Body of pancreas (tissue), 4 donors: Measurements from ENCODE around the gene GRID1. TPM values are rescaled to one million over a fixed set of nuclear protein-coding genes. Genes with fewer than 3 reads are reported as not detected.

ENCODE experiments used
- ATAC-seq: fragments of 150-250 bp; one replicate; pipeline ENCODE4 v1.9.1; 2016
- DNase-seq, 4 donors: peaks; one replicate each; pipeline ENCODE4 v3.0.0-alpha.2; 2019
- H3K27ac ChIP-seq, 4 donors: fragments of 200-600 bp; sonication (generic); 1 replicate in 3 of 4; 2 replicates in 1 of 4; pipeline versions ENCODE4 v1.5.1 to v1.6.1; 2016 to 2019; ENCODE audit warnings: mild to moderate bottlenecking in 1 of 4, mixed read lengths in 1 of 4, moderate library complexity in 1 of 4
- H3K27me3 ChIP-seq, 2 donors: fragments of 200-600 bp; sonication (generic); one replicate each; pipeline ENCODE4 v1.6.0; 2016; ENCODE audit warnings: mild to moderate bottlenecking in 1 of 2
- H3K36me3 ChIP-seq, 2 donors: fragments of 200-600 bp; sonication (generic); replicated peaks in 1 of 2; 2 replicates each; pipeline ENCODE4 v1.5.1; 2016; ENCODE audit warnings: low read depth in 2 of 2; ENCODE audit not compliant: insufficient read depth in 1 of 2
- H3K4me1 ChIP-seq: fragments of 200-600 bp; sonication (generic); one replicate; pipeline ENCODE4 v1.6.0; 2016
- H3K4me3 ChIP-seq, 2 donors: fragments of 200-600 bp; sonication (generic); 1 replicate in 1 of 2; 2 replicates in 1 of 2; pipeline ENCODE4 v1.5.1; 2016 to 2019
- H3K9me3 ChIP-seq, 3 donors: fragments of 200-600 bp; sonication (generic); 1 replicate in 2 of 3; 2 replicates in 1 of 3; pipeline ENCODE4 v1.5.1; 2016
- POLR2A ChIP-seq, 3 donors: fragments of 450-650 bp; IDR thresholded peaks; one replicate each; pipeline ENCODE4 v1.6.1; 2016; ENCODE audit warnings: antibody characterized with exemption in 3 of 3, mild to moderate bottlenecking in 2 of 3
- WGBS, 2 donors: methylation state at CpG; one replicate each; pipeline ENCODE4 v1.1.5; 2017; 5-methylcytosine and 5-hydroxymethylcytosine counted together
- intact Hi-C: fragments of 100-400 bp; cut with DNase I; formaldehyde crosslinking; loops from one replicate; pipeline ENCODE4 v1.15.1; 2023
- total RNA-seq, 2 donors: library from RNA; depleted of rRNA; stranded (reverse); fragments of >200 nt; gene quantifications; one replicate each; pipeline ENCODE4 v1.1.0, GENCODE V29; 2016
- TF ChIP-seq, protein P1 (sequence below), 7 experiments: fragments of 450-650 bp in 4 of 7; fragments of 200-600 bp in 3 of 7; sonication (generic) in 3 of 7; IDR thresholded peaks; one replicate each; pipeline ENCODE4 v1.5.1; 2016 to 2019; ENCODE audit warnings: antibody characterized with exemption in 7 of 7

Gene GRID1
- total RNA-seq, 2 donors from 2014 or later: 1.0 to 1.6 TPM

DNA sequence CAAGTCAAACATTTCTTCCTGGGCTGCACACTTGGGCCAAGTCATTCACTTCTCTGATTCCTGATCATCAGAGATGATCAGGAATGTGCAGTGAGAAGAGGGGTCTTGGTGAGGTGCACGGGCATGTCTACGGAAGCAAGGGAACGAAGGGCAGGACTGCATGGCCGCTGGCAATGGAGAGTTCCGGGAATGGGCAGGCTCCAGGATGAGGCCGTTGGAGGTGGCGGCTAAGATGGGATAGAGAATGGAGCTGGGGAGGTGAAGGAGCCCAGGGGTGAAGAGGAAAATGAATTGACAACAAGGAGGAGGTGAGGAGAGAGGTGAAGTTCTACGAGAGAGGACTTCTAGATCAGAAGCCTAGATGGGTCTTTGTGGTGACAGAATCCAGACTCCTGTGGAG lies 260.0 kb downstream of the GRID1 start:
- TF ChIP-seq, protein P1, sequence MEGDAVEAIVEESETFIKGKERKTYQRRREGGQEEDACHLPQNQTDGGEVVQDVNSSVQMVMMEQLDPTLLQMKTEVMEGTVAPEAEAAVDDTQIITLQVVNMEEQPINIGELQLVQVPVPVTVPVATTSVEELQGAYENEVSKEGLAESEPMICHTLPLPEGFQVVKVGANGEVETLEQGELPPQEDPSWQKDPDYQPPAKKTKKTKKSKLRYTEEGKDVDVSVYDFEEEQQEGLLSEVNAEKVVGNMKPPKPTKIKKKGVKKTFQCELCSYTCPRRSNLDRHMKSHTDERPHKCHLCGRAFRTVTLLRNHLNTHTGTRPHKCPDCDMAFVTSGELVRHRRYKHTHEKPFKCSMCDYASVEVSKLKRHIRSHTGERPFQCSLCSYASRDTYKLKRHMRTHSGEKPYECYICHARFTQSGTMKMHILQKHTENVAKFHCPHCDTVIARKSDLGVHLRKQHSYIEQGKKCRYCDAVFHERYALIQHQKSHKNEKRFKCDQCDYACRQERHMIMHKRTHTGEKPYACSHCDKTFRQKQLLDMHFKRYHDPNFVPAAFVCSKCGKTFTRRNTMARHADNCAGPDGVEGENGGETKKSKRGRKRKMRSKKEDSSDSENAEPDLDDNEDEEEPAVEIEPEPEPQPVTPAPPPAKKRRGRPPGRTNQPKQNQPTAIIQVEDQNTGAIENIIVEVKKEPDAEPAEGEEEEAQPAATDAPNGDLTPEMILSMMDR (IDR thresholded peaks at IDR 0.05): no peak
- no peak for TF ChIP-seq POLR2A (IDR thresholded peaks at IDR 0.05)
- DNase-seq: no peak
- intact Hi-C loops: no loop called here
- no peak overlapping the region for H3K4me3 ChIP-seq
- no peaks in the 10 kb centered on the region for H3K27me3 ChIP-seq
- no peaks in the 10 kb centered on the region for H3K36me3 ChIP-seq
- no peak for ATAC-seq
- H3K4me1 ChIP-seq: no peaks in the 10 kb centered on the region
- 85 to 91% methylated on average over 8 of the region's 8 CpGs for WGBS, 2 donors
- no peak overlapping the region for H3K27ac ChIP-seq
- H3K9me3 ChIP-seq: no peaks in the 10 kb centered on the region

DNA sequence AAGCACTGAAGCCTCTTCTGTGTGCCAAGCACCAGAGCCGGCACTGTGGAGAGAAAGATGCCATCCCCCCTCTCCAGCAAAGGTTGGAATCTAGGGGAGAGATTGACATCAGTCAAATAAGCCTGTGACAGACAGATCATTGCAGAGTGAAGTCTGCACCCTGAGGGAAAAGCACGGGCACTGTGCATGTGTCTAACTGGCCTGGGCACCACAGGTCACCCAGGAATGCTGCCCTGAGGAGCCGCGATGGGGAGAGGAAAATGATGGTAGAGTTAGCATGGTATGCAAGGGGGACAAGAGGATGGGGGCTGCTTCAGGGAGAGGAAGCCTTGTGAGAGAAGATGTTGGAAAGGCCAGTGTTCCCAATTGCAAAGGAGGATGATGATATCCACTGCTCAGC lies 261.0 kb downstream of the GRID1 start:
- H3K9me3 ChIP-seq: no peaks in the 10 kb centered on the region
- H3K36me3 ChIP-seq: no peaks in the 10 kb centered on the region
- no peaks in the 10 kb centered on the region for H3K4me1 ChIP-seq
- no peaks in the 10 kb centered on the region for H3K27me3 ChIP-seq
- H3K27ac ChIP-seq: no peak overlapping the region
- DNase-seq: no peak
- no peak for ATAC-seq
- no peak overlapping the region for H3K4me3 ChIP-seq
- 75 to 85% methylated on average over 4 of the region's 4 CpGs for WGBS, 2 donors
- intact Hi-C loops: no loop called here
- TF ChIP-seq, protein P1 (IDR thresholded peaks at IDR 0.05): no peak
- no peak for TF ChIP-seq POLR2A (IDR thresholded peaks at IDR 0.05)

DNA sequence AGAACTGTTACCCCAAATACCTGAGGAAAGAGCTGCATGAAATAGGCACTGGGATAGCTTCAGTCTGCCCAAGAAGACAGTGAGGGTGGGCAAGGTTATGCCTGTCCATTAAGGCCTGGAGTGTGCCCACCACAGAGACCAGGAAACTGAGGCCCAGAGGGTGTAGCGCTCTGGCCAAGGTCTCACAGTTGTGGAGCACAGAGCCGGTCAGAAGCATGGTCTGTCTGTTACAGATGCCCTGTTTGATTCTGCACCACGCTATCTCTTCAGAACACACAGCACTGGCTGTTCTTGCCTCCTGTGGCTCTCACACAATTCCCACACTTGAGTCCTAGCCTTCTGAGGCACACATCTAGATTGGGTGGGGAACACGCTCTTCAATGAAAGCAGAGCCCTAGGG lies 261.4 kb downstream of the GRID1 start:
- WGBS, 2 donors: 76 to 86% methylated on average over 4 of the region's 4 CpGs
- Histone ChIP-seq H3K4me1 (no peaks in the 10 kb centered on the region), H3K27me3 (no peaks in the 10 kb centered on the region), H3K9me3 (no peaks in the 10 kb centered on the region), H3K36me3 (no peaks in the 10 kb centered on the region), H3K4me3 (no peak overlapping the region), H3K27ac (no peak overlapping the region)
- DNase-seq: no peak
- intact Hi-C loops: no loop called here
- no peak for TF ChIP-seq POLR2A (IDR thresholded peaks at IDR 0.05)
- TF ChIP-seq, protein P1 (IDR thresholded peaks at IDR 0.05): no peak
- ATAC-seq: no peak

DNA sequence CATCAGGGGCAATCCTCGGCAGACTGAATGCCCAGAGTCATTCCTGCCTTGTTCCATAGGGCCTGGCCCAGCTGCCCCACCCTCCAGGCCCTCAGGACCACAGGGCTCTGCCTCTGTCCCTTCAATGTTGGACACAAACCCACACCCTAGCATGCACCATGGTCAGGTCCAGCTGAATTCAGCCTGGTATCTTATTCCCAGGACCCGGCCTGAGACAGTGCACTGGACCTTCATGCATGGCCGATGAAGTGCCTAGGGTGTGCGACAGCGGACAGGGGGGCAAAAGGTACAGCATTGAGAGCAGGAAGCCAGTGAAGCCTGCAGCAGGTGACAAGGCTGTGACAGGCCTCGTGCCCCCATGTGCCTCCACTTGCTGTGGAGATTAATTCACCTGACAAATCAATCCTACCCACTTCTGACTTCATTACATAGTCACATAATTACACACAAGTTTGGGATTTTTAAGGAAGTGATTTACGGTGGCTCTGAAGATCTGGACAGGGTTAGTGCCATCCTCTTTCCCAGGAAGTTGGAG lies 261.9 kb downstream of the GRID1 start:
- H3K4me1 ChIP-seq: no peaks in the 10 kb centered on the region
- intact Hi-C loops: no loop called here
- TF ChIP-seq, protein P1 (IDR thresholded peaks at IDR 0.05): no peak
- no peak for TF ChIP-seq POLR2A (IDR thresholded peaks at IDR 0.05)
- no peak overlapping the region for H3K4me3 ChIP-seq
- no peaks in the 10 kb centered on the region for H3K27me3 ChIP-seq
- no peaks in the 10 kb centered on the region for H3K9me3 ChIP-seq
- no peak for DNase-seq
- no peak for ATAC-seq
- no peak overlapping the region for H3K27ac ChIP-seq
- H3K36me3 ChIP-seq: no peaks in the 10 kb centered on the region
- WGBS, 2 donors: 76 to 79% methylated on average over 7 of the region's 7 CpGs

DNA sequence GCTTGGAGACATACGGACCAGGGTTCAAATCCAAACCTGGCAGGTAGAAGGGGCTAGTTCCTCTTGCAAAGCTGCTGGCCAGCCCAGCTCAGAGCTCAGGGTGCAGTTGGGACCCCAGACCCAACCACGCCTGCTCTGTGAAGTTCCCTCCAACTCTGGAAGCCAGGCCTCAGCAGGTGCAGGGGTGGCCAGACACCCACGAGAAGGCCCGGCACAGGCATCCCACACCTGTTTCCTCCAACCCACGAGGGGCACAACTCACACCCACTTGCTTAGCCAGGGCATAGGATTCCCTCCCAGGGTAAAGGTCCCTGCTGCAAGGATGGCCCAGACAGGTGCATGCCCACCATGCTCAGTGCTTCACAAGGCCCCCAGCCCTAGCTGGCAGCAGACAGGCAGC lies 262.4 kb downstream of the GRID1 start:
- Histone ChIP-seq H3K9me3 (no peaks in the 10 kb centered on the region), H3K27ac (no peak overlapping the region), H3K4me3 (no peak overlapping the region), H3K36me3 (no peaks in the 10 kb centered on the region), H3K4me1 (no peaks in the 10 kb centered on the region), H3K27me3 (no peaks in the 10 kb centered on the region)
- ATAC-seq: no peak
- intact Hi-C loops: no loop called here
- 68 to 72% methylated on average over 4 to 5 of the region's 5 CpGs for WGBS, 2 donors
- no peak for DNase-seq
- TF ChIP-seq, protein P1 (IDR thresholded peaks at IDR 0.05): no peak
- TF ChIP-seq POLR2A (IDR thresholded peaks at IDR 0.05): no peak
